CD4-positive, alpha-beta memory T cell (primary cell): ENCODE data around the gene ANKRD55. TPM values are rescaled to one million over a fixed set of nuclear protein-coding genes. Genes with fewer than 3 reads are reported as not detected.
"Not testable (repeated sequence)": the region's sequence is repeated elsewhere in the genome, so short reads cannot be mapped to it uniquely, and the experiment has no call there.

ENCODE experiments used
- CTCF ChIA-PET: fragments of 350-600 bp; sonication (Branson Sonifier 250); formaldehyde crosslinking; loops from one replicate; lab custom pipeline; 2021; ENCODE audit warnings: inconsistent platforms; ENCODE audit not compliant: partially characterized antibody; lab: Charles Lee
- POLR2A ChIA-PET: fragments of 350-600 bp; sonication (Branson Sonifier 250); formaldehyde crosslinking; loops from one replicate; lab custom pipeline; 2021; ENCODE audit not compliant: partially characterized antibody; lab: Charles Lee
- DNase-seq, 5 donors: peaks; one replicate each; pipeline versions ENCODE4 v3.0.0 to v3.0.0-alpha.2; 2020 to 2022; ENCODE audit warnings: mixed read lengths in 1 of 5
- H3K27ac ChIP-seq: one replicate; pipeline ENCODE4 v1.7.0; 2013; ENCODE audit warnings: low read depth, low read length
- H3K27me3 ChIP-seq: 2 replicates; pipeline ENCODE4 v1.7.0; 2013; ENCODE audit warnings: mild to moderate bottlenecking, low read length, moderate library complexity; ENCODE audit not compliant: insufficient read depth
- H3K36me3 ChIP-seq: 2 replicates; pipeline ENCODE4 v1.7.0; 2013; ENCODE audit warnings: mild to moderate bottlenecking, low read length, moderate library complexity; ENCODE audit not compliant: insufficient read depth
- H3K4me1 ChIP-seq: 2 replicates; pipeline ENCODE4 v1.7.0; 2013; ENCODE audit warnings: mild to moderate bottlenecking, low read length, moderate library complexity; ENCODE audit not compliant: insufficient read depth
- H3K4me3 ChIP-seq, 2 donors: one replicate each; pipeline ENCODE4 v1.7.0; 2013; ENCODE audit warnings: low read length in 2 of 2, mild to moderate bottlenecking in 1 of 2
- H3K9me3 ChIP-seq, 2 donors: one replicate each; pipeline ENCODE4 v1.7.0; 2013; ENCODE audit warnings: low read length in 2 of 2, control low read depth in 1 of 2; ENCODE audit not compliant: control insufficient read depth in 1 of 2
- H3K27ac Mint-ChIP-seq, 7 donors: one replicate each; pipeline ENCODE4 v1.8.0; 2020 to 2021; ENCODE audit warnings: mixed read lengths in 7 of 7, mild to moderate bottlenecking in 6 of 7, inconsistent platforms in 3 of 7, moderate library complexity in 3 of 7
- H3K27me3 Mint-ChIP-seq, 2 donors: one replicate each; pipeline ENCODE4 v1.8.0; 2020 to 2021; ENCODE audit warnings: mixed read lengths in 2 of 2
- H3K36me3 Mint-ChIP-seq, 2 donors: one replicate each; pipeline ENCODE4 v1.8.0; 2020 to 2021; ENCODE audit warnings: mixed read lengths in 2 of 2, inconsistent platforms in 1 of 2, mild to moderate bottlenecking in 1 of 2
- H3K4me1 Mint-ChIP-seq, 4 donors: one replicate each; pipeline ENCODE4 v1.8.0; 2020 to 2021; ENCODE audit warnings: mixed read lengths in 4 of 4, mild to moderate bottlenecking in 1 of 4
- H3K4me3 Mint-ChIP-seq, 8 donors: one replicate each; pipeline ENCODE4 v1.8.0; 2020 to 2021; ENCODE audit warnings: mixed read lengths in 8 of 8, mild to moderate bottlenecking in 7 of 8, moderate library complexity in 6 of 8, inconsistent platforms in 3 of 8
- H3K9me3 Mint-ChIP-seq, 8 donors: one replicate each; pipeline ENCODE4 v1.8.0; 2020 to 2021; ENCODE audit warnings: mixed read lengths in 8 of 8, mild to moderate bottlenecking in 5 of 8, inconsistent platforms in 3 of 8, moderate library complexity in 1 of 8
- intact Hi-C: fragments of 100-400 bp; cut with micrococcal nuclease; formaldehyde crosslinking; loops from one replicate; pipeline ENCODE4 v1.15.1; 2023
- polyA plus RNA-seq, 2 donors: library from polyadenylated mRNA; unstranded; fragments of 300-500 nt; fragmentation: Illumina TruSeq; gene quantifications; one replicate each; pipeline ENCODE4 v1.2.3, GENCODE V29; 2021
- total RNA-seq, 2 experiments: library from RNA; stranded (reverse); gene quantifications; one replicate each; pipeline ENCODE4 v1.2.3, GENCODE V29; 2021

Gene ANKRD55
- total and polyA plus RNA-seq, 4 experiments from 2014 or later: 8.3 to 17.8 (median 12.3) TPM

- peaks cover 11 to 21% (median 13%) of the 10 kb centered on the region in 4 donors for H3K4me1 Mint-ChIP-seq
- no peaks in the 10 kb centered on the region for H3K9me3 Mint-ChIP-seq
- Histone ChIP-seq H3K4me3 (no peak overlapping the region), H3K27me3 (no peaks in the 10 kb centered on the region), H3K4me1 (peaks cover 13% of the 10 kb centered on the region), H3K9me3 (no peaks in the 10 kb centered on the region), H3K27ac (no peak overlapping the region), H3K36me3 (no peaks in the 10 kb centered on the region)
- H3K27me3 Mint-ChIP-seq: no peaks in the 10 kb centered on the region
- POLR2A ChIA-PET: interaction anchor here (3.7 kb wide), 1 partner anchor 564 kb away, joined by 38 read pairs; no protein-coding TSS in a partner anchor
- no peak overlapping the region for H3K4me3 Mint-ChIP-seq
- DNase-seq: no peak
- CTCF ChIA-PET: interaction anchor here (1.3 to 7.4 kb wide), 3 partner anchors 238 to 625 kb away, joined by 3 to 190 read pairs (median 38); no protein-coding TSS in a partner anchor
- H3K27ac Mint-ChIP-seq: peak overlapping the region in 1 of 7 donors; percentile 59
- H3K36me3 Mint-ChIP-seq: no peaks in the 10 kb centered on the region
- intact Hi-C loops: loop anchor here (5.0 to 10.0 kb wide), 3 partner anchors 311 to 579 kb away; no protein-coding TSS in a partner anchor
Measured at GRCh38 chr5:56273376-56273955, 40.3 kb upstream of the ANKRD55 start.

- Histone ChIP-seq H3K4me3 (no peak overlapping the region), H3K9me3 (no peaks in the 10 kb centered on the region), H3K27ac (no peak overlapping the region), H3K27me3 (no peaks in the 10 kb centered on the region), H3K4me1 (peaks cover 13% of the 10 kb centered on the region), H3K36me3 (no peaks in the 10 kb centered on the region)
- POLR2A ChIA-PET: interaction anchor here (2.9 to 3.7 kb wide), 2 partner anchors 207 to 565 kb away, joined by 16 to 38 read pairs; no protein-coding TSS in a partner anchor
- no peaks in the 10 kb centered on the region for H3K9me3 Mint-ChIP-seq
- DNase-seq: no peak
- peaks cover 11 to 21% (median 13%) of the 10 kb centered on the region in 4 donors for H3K4me1 Mint-ChIP-seq
- H3K36me3 Mint-ChIP-seq: no peaks in the 10 kb centered on the region
- no peak overlapping the region for H3K4me3 Mint-ChIP-seq
- no peak overlapping the region for H3K27ac Mint-ChIP-seq
- intact Hi-C loops: loop anchor here (5.0 to 10.0 kb wide), 3 partner anchors 312 to 580 kb away; no protein-coding TSS in a partner anchor
- no peaks in the 10 kb centered on the region for H3K27me3 Mint-ChIP-seq
- CTCF ChIA-PET: interaction anchor here (0.6 to 7.4 kb wide), 11 partner anchors 10 to 626 kb away, joined by 3 to 190 read pairs (median 9); partner anchors contain the start of gene MAP3K1
Measured at GRCh38 chr5:56272765-56273164, 39.6 kb upstream of the ANKRD55 start.

GRCh38 chr5:56270568-56271392, 37.6 kb upstream of the ANKRD55 start:
- Histone ChIP-seq H3K27ac (no peak overlapping the region), H3K9me3 (no peaks in the 10 kb centered on the region), H3K4me3 (no peak overlapping the region), H3K4me1 (peaks cover 13% of the 10 kb centered on the region), H3K27me3 (no peaks in the 10 kb centered on the region), H3K36me3 (no peaks in the 10 kb centered on the region)
- intact Hi-C loops: loop anchor here (1.0 to 10.0 kb wide), 14 partner anchors 53 to 951 kb away; partner anchors contain the start of gene MAP3K1
- CTCF ChIA-PET: interaction anchor here (0.6 to 7.4 kb wide), 60 partner anchors 9 to 870 kb away, joined by 3 to 190 read pairs (median 4); partner anchors contain the start of genes ANKRD55 and MAP3K1
- DNase-seq: peak; percentile 65 to 74 (median 72)
- POLR2A ChIA-PET: interaction anchor here (0.7 to 3.7 kb wide), 11 partner anchors 56 to 955 kb away, joined by 3 to 38 read pairs (median 5); no protein-coding TSS in a partner anchor
- Mint-ChIP-seq H3K27ac (peak overlapping the region; percentile 30 to 84 (median 50)), H3K27me3 (no peaks in the 10 kb centered on the region), H3K4me1 (peaks cover 11 to 21% (median 13%) of the 10 kb centered on the region in 4 donors), H3K4me3 (peak overlapping the region; percentile 51 to 86 (median 74)), H3K9me3 (no peaks in the 10 kb centered on the region), H3K36me3 (no peaks in the 10 kb centered on the region)

- H3K36me3 ChIP-seq: no peaks in the 10 kb centered on the region
- no peaks in the 10 kb centered on the region for H3K27me3 Mint-ChIP-seq
- no peak for DNase-seq
- intact Hi-C loops: loop anchor here (1.0 to 10.0 kb wide), 13 partner anchors 59 to 951 kb away; partner anchors contain the start of gene MAP3K1
- no peaks in the 10 kb centered on the region for H3K9me3 ChIP-seq
- no peak overlapping the region for H3K4me3 ChIP-seq
- H3K36me3 Mint-ChIP-seq: no peaks in the 10 kb centered on the region
- peaks cover 11 to 21% (median 13%) of the 10 kb centered on the region in 4 donors for H3K4me1 Mint-ChIP-seq
- ChIA-PET CTCF (interaction anchor here (0.7 to 7.4 kb wide), 37 partner anchors 53 to 871 kb away, joined by 3 to 190 read pairs (median 7); partner anchors contain the start of gene MAP3K1), POLR2A (interaction anchor here (1.7 to 3.7 kb wide), 4 partner anchors 210 to 630 kb away, joined by 3 to 38 read pairs (median 13); no protein-coding TSS in a partner anchor)
- no peaks in the 10 kb centered on the region for H3K27me3 ChIP-seq
- H3K4me1 ChIP-seq: peaks cover 13% of the 10 kb centered on the region
- H3K4me3 Mint-ChIP-seq: peak overlapping the region in 1 of 8 donors; percentile 86
- no peak overlapping the region for H3K27ac ChIP-seq
- H3K27ac Mint-ChIP-seq: peak overlapping the region in 2 of 7 donors; percentile 30 to 50
- peaks cover 0 to 1% (median 0%) of the 10 kb centered on the region in 8 donors for H3K9me3 Mint-ChIP-seq
Measured at GRCh38 chr5:56270058-56270457, 36.9 kb upstream of the ANKRD55 start.

- no peaks in the 10 kb centered on the region for H3K36me3 ChIP-seq
- CTCF ChIA-PET: interaction anchor here (0.6 to 7.4 kb wide), 20 partner anchors 130 to 951 kb away, joined by 3 to 190 read pairs (median 8); no protein-coding TSS in a partner anchor
- H3K27me3 ChIP-seq: no peaks in the 10 kb centered on the region
- intact Hi-C loops: loop anchor here (1.0 kb wide), 2 partner anchors 286 to 291 kb away; no protein-coding TSS in a partner anchor
- no peak overlapping the region for H3K4me3 Mint-ChIP-seq
- POLR2A ChIA-PET: interaction anchor here (0.6 kb wide), 1 partner anchor 571 kb away, joined by 3 read pairs; no protein-coding TSS in a partner anchor
- H3K4me3 ChIP-seq: no peak overlapping the region
- peak overlapping the region in 2 of 7 donors; percentile 34 to 55 for H3K27ac Mint-ChIP-seq
- peak; percentile 17 to 47 (median 39) for DNase-seq
- no peak overlapping the region for H3K27ac ChIP-seq
- no peaks in the 10 kb centered on the region for H3K27me3 Mint-ChIP-seq
- H3K9me3 ChIP-seq: no peaks in the 10 kb centered on the region
- no peaks in the 10 kb centered on the region for H3K36me3 Mint-ChIP-seq
- H3K4me1 Mint-ChIP-seq: peaks cover 11 to 21% (median 14%) of the 10 kb centered on the region in 4 donors
- peaks cover 13% of the 10 kb centered on the region for H3K4me1 ChIP-seq
- peaks cover 0 to 1% (median 0%) of the 10 kb centered on the region in 8 donors for H3K9me3 Mint-ChIP-seq
Measured at GRCh38 chr5:56269216-56269927, 36.2 kb upstream of the ANKRD55 start.

GRCh38 chr5:56268707-56269106, 35.6 kb upstream of the ANKRD55 start:
- H3K27ac Mint-ChIP-seq, DNase-seq, H3K9me3 ChIP-seq, H3K9me3 Mint-ChIP-seq, H3K27me3 Mint-ChIP-seq, H3K4me3 ChIP-seq, H3K27me3 ChIP-seq, H3K36me3 Mint-ChIP-seq, H3K4me3 Mint-ChIP-seq, H3K36me3 ChIP-seq, H3K27ac ChIP-seq: not testable (repeated sequence)
- peaks cover 13% of the 10 kb centered on the region for H3K4me1 ChIP-seq
- POLR2A ChIA-PET: interaction anchor here (0.6 kb wide), 1 partner anchor 572 kb away, joined by 3 read pairs; no protein-coding TSS in a partner anchor
- CTCF ChIA-PET: interaction anchor here (0.6 to 7.4 kb wide), 5 partner anchors 286 to 951 kb away, joined by 3 to 190 read pairs (median 4); no protein-coding TSS in a partner anchor
- H3K4me1 Mint-ChIP-seq: peaks cover 11 to 21% (median 14%) of the 10 kb centered on the region in 4 donors
- intact Hi-C loops: loop anchor here (1.0 kb wide), 2 partner anchors 285 to 290 kb away; no protein-coding TSS in a partner anchor
